ENCODE measurements around the gene SOX13. TPM values are rescaled to one million over a fixed set of nuclear protein-coding genes. Genes with fewer than 3 reads are reported as not detected.

SOX13 gene
- total and polyA plus RNA-seq, 10 of the 15 experiments (the other 5 are each of a cell fraction or from before 2014, with no cell fraction given) = 0.04 to 0.31 (median 0.11) TPM; not detected in 7

- H3K4me1 ChIP-seq (ENCODE audit: control insufficient read depth, insufficient read depth, low read length) = no peaks in the 10 kb centered on the region
- CTCF ChIA-PET = interaction anchor here (7.8 kb wide), 1 partner anchor 254 kb away, joined by 102 read pairs; no protein-coding TSS in a partner anchor
- H4K20me1 ChIP-seq (ENCODE audit: control insufficient read depth, insufficient read depth) = no peaks in the 10 kb centered on the region
- RAD21 ChIA-PET (ENCODE audit: unreplicated experiment) = interaction anchor here (1.4 kb wide), 1 partner anchor 253 kb away, joined by 3 read pairs; no protein-coding TSS in a partner anchor
- TF ChIP-seq STAT1 (conservative IDR thresholded peaks at IDR 0.05) = no peak
- no peak for TF ChIP-seq NFXL1 (IDR thresholded peaks at IDR 0.05; ENCODE audit: borderline replicate concordance)
- no peak for TF ChIP-seq IKZF2 (IDR thresholded peaks at IDR 0.05)
- H3K4me3 ChIP-seq = no peak overlapping the region
- H3K9ac ChIP-seq (ENCODE audit: control insufficient read depth, insufficient read depth, low read length) = no peak overlapping the region
- SMC1A ChIA-PET (ENCODE audit: uncharacterized antibody, unreplicated experiment) = no interaction called here
- no peak overlapping the region for H2AFZ ChIP-seq (ENCODE audit: control insufficient read depth, low read depth, low read length)
- ATAC-seq (no peak), FAIRE-seq (no peak), DNase-seq (ENCODE audit: low read depth, low spot score) (no peak)
- no peak overlapping the region for H3K4me2 ChIP-seq (ENCODE audit: control insufficient read depth, insufficient read depth)
- no peaks in the 10 kb centered on the region for H3K36me3 ChIP-seq (ENCODE audit: control insufficient read depth in 2 of 2, insufficient read depth in 2 of 2, low read length in 1 of 2)
- POLR2A ChIA-PET = no interaction called here
- no peak overlapping the region for H3K27ac ChIP-seq (ENCODE audit: control insufficient read depth, insufficient read depth)
- 41% methylated on average over 18 of the region's 18 CpGs for WGBS (ENCODE audit: insufficient coverage, insufficient replicate concordance, low lambda C conversion rate, missing lambda C conversion rate)
- BruUV-seq (replicated peaks) = no TSS peak
- in situ Hi-C loops (cut with MboI) = loop anchor here (5.0 kb wide), 1 partner anchor 264 kb away; the partner anchor contains the start of gene SNRPE
- no peaks in the 10 kb centered on the region for H3K9me3 ChIP-seq (replicated peaks; ENCODE audit: control insufficient read depth, insufficient read depth, low read length)
- H3K79me2 ChIP-seq (ENCODE audit: control insufficient read depth, insufficient read depth, low read length) = no peaks in the 10 kb centered on the region
- H3K27me3 ChIP-seq (replicated peaks in 1 of 2; ENCODE audit: control insufficient read depth in 2 of 2, insufficient read depth in 2 of 2, low read length in 1 of 2) = no peaks in the 10 kb centered on the region; a peak in 1 of 4 replicates
- intact Hi-C loops (cut with micrococcal nuclease; ENCODE audit: unreplicated experiment) = no loop called here
These were observed 52.9 kb downstream of the SOX13 start for GRCh38 chr1:204125759-204126351.

GRCh38 chr1:204126386-204126785 is 53.5 kb downstream of the SOX13 start:
- H3K79me2 ChIP-seq (ENCODE audit: control insufficient read depth, insufficient read depth, low read length) = no peaks in the 10 kb centered on the region
- DNase-seq (ENCODE audit: low read depth, low spot score) (no peak), FAIRE-seq (no peak), ATAC-seq (no peak)
- in situ Hi-C loops (cut with MboI) = loop anchor here (5.0 kb wide), 1 partner anchor 264 kb away; the partner anchor contains the start of gene SNRPE
- POLR2A ChIA-PET = no interaction called here
- no peak overlapping the region for H3K4me3 ChIP-seq
- H3K27ac ChIP-seq (ENCODE audit: control insufficient read depth, insufficient read depth) = no peak overlapping the region
- SMC1A ChIA-PET (ENCODE audit: uncharacterized antibody, unreplicated experiment) = no interaction called here
- H4K20me1 ChIP-seq (ENCODE audit: control insufficient read depth, insufficient read depth) = no peaks in the 10 kb centered on the region
- H3K4me2 ChIP-seq (ENCODE audit: control insufficient read depth, insufficient read depth) = no peak overlapping the region
- CTCF ChIA-PET = interaction anchor here (7.8 kb wide), 1 partner anchor 254 kb away, joined by 102 read pairs; no protein-coding TSS in a partner anchor
- H3K9me3 ChIP-seq (replicated peaks; ENCODE audit: control insufficient read depth, insufficient read depth, low read length) = no peaks in the 10 kb centered on the region
- intact Hi-C loops (cut with micrococcal nuclease; ENCODE audit: unreplicated experiment) = no loop called here
- H2AFZ ChIP-seq (ENCODE audit: control insufficient read depth, low read depth, low read length) = no peak overlapping the region
- no peak overlapping the region for H3K9ac ChIP-seq (ENCODE audit: control insufficient read depth, insufficient read depth, low read length)
- H3K36me3 ChIP-seq (ENCODE audit: control insufficient read depth in 2 of 2, insufficient read depth in 2 of 2, low read length in 1 of 2) = no peaks in the 10 kb centered on the region
- no peaks in the 10 kb centered on the region for H3K4me1 ChIP-seq (ENCODE audit: control insufficient read depth, insufficient read depth, low read length)
- BruUV-seq (replicated peaks) = no TSS peak
- 37% methylated on average over 8 of the region's 8 CpGs for WGBS (ENCODE audit: insufficient coverage, insufficient replicate concordance, low lambda C conversion rate, missing lambda C conversion rate)
- RAD21 ChIA-PET (ENCODE audit: unreplicated experiment) = interaction anchor here (4.1 kb wide), 1 partner anchor 267 kb away, joined by 54 read pairs; the partner anchor contains the start of gene SNRPE
- H3K27me3 ChIP-seq (replicated peaks in 1 of 2; ENCODE audit: control insufficient read depth in 2 of 2, insufficient read depth in 2 of 2, low read length in 1 of 2) = no peaks in the 10 kb centered on the region; a peak in 1 of 4 replicates
- TF ChIP-seq CTCF (IDR thresholded peaks at IDR 0.05 in 2 of 3, conservative IDR thresholded peaks at IDR 0.05 in 1 of 3; ENCODE audit: control insufficient read depth in 2 of 3, extremely low read depth in 1 of 3, insufficient read depth in 1 of 3, low read depth in 3 of 3, low read length in 3 of 3) (no peak), NR2C2 (IDR thresholded peaks at IDR 0.05; ENCODE audit: borderline replicate concordance, control insufficient read depth, insufficient read length, low read depth) (no peak), KDM1A (IDR thresholded peaks at IDR 0.05; ENCODE audit: borderline replicate concordance) (no peak), IRF3 (IDR thresholded peaks at IDR 0.05) (no peak), CBX3 (IDR thresholded peaks at IDR 0.05; ENCODE audit: borderline replicate concordance, low read depth) (no peak), E4F1 (IDR thresholded peaks at IDR 0.05; ENCODE audit: borderline replicate concordance, partially characterized antibody) (no peak), YY1 (IDR thresholded peaks at IDR 0.05; ENCODE audit: low read depth, low read length) (no peak), CHD1 (IDR thresholded peaks at IDR 0.05; ENCODE audit: low read depth, low read length) (no peak)
